Head of caudate nucleus (tissue), 42 donors: Measurements from ENCODE around the gene CCDC50.
A peak's percentile ranks its signal among the peaks of the same experiment; 100 is the strongest.

Experiments
- DNase-seq, 42 donors: peaks; one replicate each; pipeline versions ENCODE4 v3.0.0 to v3.0.0-alpha.2; 2020 to 2021; ENCODE audit warnings: mixed read lengths in 7 of 42
- intact Hi-C: fragments of 100-400 bp; cut with DNase I; formaldehyde crosslinking; loops from one replicate; pipeline ENCODE4 v1.15.0; 2022

CCDC50 gene

DNA sequence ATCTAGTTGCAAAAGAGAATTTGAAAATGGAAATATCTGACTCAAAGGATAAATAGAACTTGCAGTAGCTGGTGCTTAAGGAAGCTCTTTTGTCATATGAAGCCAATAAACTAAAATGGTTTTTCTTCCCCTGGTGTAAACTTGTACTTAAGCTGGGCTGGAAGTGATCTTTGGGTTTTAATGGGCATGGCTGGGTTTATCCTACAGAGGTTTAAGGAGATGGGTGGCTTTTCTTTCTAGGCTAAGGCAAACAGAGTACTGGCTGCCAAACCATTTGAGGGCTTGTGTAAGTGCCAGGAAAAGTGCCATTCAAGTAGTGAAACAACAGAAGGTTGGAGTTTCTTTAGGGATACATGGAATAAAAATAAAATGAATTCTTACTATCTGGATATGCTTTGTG, 13.2 kb downstream of the CCDC50 start:
- intact Hi-C loops = no loop called here
- no peak for DNase-seq

DNA sequence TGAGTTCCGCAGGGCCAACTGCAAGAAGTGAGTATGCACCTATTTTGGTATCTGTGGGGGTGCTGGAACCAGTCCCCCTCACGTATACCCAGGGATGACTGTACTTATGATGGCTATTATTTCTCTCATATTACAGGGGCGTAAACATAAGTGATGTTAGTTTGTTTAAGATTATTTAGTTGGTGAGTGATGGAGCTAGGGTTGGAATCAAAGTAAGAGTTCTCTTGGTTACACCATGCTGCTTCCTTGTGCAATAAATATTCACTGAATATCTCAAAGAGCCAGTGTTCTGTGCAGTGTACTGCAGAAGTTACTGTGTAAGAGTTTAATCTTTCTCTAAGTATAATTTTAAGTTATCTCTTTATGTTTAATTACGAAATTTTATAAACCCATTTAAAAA, 13.9 kb downstream of the CCDC50 start:
- no peak for DNase-seq
- intact Hi-C loops = no loop called here

- DNase-seq = no peak
- intact Hi-C loops = no loop called here
Measured at GRCh38 chr3:191343913-191344312, 14.7 kb downstream of the CCDC50 start.

GRCh38 chr3:191345334-191345733, 16.1 kb downstream of the CCDC50 start:
- DNase-seq = no peak
- intact Hi-C loops = no loop called here

DNA sequence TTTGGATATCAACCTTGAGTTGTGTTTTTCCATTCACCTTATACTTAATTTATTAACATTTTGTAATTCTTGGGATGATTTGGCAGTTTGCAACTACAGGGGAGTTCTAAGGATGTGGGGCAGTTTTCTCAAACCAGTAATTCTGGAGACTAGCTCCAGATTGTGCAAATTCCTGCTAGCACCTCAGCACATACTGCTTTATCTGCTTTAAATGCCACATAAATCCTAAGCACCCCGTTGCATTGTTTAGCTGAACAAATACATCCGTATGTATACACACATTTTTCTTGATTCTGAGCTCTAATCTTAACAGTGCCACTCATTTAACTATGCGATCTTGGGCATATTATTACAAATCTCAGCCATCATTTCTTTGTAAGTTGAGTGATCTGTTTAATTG, 18.0 kb downstream of the CCDC50 start:
- no peak for DNase-seq

GRCh38 chr3:191348098-191348497, 18.9 kb downstream of the CCDC50 start:
- no peak for DNase-seq
- intact Hi-C loops = no loop called here

More for the DNA sequence above, 18.0 kb downstream of the CCDC50 start:
- intact Hi-C loops = no loop called here

GRCh38 chr3:191350396-191351090, 21.3 kb downstream of the CCDC50 start:
- DNase-seq = no peak
- intact Hi-C loops = no loop called here

DNA sequence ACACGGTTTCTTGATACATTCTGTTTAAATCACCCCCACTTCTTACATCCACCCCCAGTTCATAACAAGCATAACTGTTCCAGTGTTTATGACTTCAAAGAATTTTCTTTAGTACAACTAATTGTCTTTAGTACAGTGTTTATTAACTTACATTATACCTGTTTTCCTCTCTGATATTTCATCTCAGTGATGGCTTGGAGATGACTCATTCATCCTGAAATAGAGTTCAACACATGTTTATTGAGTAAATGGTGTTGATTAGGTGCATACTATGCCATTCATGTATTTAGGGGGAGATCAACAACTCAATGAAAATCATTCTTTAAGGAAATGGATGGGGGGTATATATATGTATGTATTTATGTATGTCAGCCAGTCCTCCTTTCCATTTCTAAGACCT, 22.8 kb downstream of the CCDC50 start:
- intact Hi-C loops = no loop called here
- no peak for DNase-seq

DNA sequence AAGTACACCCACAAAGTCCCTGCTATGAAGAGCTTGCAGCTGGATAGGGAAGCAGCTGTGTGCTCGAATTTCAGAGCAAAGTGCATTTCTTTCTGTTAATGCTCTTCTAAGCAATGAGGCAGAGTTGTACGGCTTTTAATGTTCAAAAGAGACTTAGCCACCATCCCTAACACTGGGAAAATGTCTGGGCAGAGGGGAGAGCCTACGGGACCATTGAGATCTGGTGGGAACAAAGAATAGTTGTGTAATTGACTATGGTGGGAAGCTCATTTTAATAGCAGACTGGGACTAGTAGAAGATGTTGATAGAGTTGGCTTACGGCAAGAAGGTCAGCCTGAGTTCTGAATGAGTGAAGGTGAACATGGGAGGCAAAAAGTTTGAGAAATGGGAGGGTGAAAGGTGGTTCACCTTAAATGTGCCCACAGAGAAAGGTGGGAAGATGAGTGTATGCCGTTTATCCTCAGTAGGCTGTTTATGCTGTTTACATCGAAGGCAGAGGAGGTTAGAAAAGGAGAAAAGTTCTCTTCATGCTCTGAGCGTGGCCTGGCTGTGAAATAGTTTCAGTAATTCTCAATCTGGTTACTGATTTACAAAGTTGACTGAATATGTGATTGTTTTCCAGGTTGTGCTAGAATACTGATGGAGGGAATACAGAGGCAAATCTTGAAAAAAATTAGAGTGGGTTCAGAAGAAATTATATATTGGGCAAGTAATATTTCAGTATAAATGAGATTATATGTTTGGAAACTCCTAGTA, 24.0 kb downstream of the CCDC50 start:
- no peak for DNase-seq
- intact Hi-C loops = no loop called here

GRCh38 chr3:191355406-191355805, 26.2 kb downstream of the CCDC50 start:
- DNase-seq = no peak
- intact Hi-C loops = no loop called here

DNA sequence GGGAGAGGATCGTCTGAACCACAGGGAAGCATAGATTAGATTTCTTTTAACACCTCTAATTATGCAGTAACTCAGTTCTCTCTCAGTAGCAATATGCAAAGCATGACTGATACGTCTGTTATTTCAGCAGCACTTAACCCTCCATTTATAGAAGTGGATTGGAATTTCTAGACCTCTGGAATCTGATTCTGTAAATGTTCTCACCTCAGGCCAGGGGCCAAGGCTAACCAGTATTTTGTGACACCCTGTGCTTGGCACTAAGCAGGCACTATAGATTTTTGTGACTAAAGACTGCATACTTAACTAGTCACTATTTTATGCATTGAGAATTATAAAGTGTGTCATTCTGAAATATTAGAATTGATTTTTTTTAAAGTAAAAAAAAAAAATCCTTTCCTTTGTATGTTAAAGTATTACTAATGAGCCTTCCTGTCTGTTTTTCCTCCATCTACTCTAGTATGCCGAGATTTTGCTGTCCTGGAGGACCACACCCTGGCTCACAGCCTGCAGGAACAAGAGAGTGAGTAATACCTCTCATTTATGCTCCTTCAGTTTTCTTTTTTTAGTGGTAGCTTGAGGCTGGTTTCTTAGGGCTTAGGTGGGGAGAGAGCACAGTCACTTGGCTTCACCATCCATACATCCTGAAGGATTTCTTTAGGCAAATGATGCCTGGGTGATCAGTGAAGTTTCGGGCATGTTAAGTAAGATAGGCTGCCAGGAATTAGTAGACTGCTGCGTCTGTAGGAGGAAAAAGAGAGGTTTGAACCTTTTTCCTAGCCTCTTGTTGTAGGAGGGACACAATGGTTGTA, 27.6 kb downstream of the CCDC50 start:
- peak in 1 of 42 donors; percentile 38 for DNase-seq
- intact Hi-C loops = no loop called here

- no peak for DNase-seq
- intact Hi-C loops = no loop called here
Measured at GRCh38 chr3:191357909-191358308, 28.7 kb downstream of the CCDC50 start.

GRCh38 chr3:191358929-191359328, 29.7 kb downstream of the CCDC50 start:
- no peak for DNase-seq
- intact Hi-C loops = no loop called here

DNA sequence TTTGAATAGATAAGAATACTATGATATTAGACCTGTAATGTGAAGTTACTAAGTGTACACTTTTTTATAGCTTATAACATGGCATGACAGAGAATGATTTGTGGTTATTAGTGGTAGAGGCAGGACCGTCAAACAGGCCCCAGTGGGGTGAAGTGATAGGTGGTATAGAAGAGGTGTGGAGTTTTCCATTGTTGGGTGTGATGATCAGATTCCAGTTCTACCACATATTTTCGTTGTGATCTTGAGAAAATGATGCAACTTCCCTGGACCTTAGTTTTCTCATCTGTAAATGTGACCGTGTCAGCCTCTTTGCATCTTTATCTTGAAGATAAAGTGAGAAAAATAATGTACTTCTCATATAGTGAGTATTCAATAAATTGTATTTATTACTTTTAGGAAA, 31.4 kb downstream of the CCDC50 start:
- intact Hi-C loops = no loop called here
- no peak for DNase-seq

DNA sequence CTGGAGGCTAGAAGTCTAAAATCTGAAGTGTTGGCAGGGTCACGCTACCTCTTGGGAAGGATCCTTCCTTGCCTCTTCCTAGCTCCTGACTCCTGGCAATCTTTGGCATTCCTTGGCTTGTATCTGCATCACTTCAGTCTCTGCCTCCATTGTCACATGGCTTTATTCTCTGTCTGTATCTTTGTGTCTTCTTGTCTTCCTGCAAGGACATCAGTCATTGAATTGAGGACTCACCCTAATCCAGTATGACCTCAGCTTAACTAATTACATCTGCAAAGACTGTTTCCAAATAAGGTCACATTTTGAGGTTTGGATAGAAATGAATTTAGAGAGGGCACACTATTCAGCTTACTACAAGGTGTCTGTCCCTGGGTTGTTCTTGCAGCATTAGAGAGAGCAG, 32.3 kb downstream of the CCDC50 start:
- DNase-seq = no peak
- intact Hi-C loops = no loop called here

DNA sequence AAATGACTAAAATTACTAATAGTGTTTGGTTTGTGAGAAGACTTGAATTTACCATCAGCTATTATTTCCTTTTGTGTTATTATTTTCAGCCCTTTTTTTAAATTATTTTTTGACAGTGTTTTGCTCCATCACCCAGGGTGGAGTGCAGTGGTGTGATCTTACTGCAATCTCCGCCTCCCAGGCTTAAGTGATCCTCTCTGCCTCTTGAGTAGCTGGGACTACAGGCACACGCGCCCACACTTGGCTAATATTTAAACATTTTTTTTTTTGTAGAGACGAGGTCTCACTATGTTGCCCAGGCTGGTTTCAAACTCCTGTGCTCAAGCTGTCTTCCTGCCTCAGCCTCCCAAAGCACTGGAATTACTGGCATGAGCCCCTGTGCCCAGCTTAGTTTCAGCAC, 32.8 kb downstream of the CCDC50 start:
- intact Hi-C loops = no loop called here
- no peak for DNase-seq

- no peak for DNase-seq
- intact Hi-C loops = no loop called here
Measured at GRCh38 chr3:191362524-191363090, 33.4 kb downstream of the CCDC50 start.

DNA sequence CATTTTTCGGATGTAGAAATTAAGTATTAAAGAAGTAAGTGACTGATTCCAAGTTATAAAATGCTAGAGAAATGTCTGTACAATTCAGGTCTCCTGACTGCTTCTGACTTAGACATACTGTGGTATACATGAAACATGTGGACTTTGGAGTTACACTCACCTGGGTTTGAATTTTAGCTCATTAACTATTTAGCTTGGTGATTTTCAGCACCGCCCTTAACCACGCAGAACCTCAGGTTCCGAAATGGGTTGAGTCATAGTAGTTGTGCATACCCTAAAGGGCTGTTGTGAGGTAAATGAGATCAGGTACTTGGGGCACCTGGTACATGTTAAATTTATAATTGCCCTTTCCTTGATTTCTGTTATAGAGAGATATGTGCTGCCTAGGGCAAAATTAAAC, 34.0 kb downstream of the CCDC50 start:
- intact Hi-C loops = no loop called here
- DNase-seq = no peak

DNA sequence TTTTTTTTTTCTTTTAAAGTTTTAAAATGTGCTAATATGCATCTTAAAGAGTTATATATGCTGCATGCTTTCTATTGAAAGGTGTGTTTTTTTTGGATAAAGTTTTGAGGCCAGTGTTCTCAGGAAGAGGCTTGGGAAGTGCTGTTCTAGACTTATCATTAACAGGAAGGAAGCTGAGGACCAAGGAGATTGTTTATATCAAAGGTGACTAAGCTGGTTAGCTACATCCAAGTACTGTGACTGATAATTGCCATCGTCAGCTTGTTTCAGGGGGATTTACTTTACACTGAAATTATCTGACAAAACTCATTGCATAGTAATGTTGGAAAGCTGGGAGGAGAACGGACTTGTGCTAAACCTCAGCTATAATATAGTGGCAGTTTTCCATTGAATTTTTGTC, 37.5 kb downstream of the CCDC50 start:
- DNase-seq = no peak
- intact Hi-C loops = no loop called here
